A673 (cell line): ENCODE measurements around the gene EPB41. TPM values are rescaled to one million over a fixed set of nuclear protein-coding genes. Genes with fewer than 3 reads are reported as not detected.
A peak's percentile ranks its signal among the peaks of the same experiment; 100 is the strongest.

Experiments
- BruUV-seq: library from RNA; stranded (reverse); fragments of 400-500 nt; replicated peaks from 2 replicates; lab custom pipeline; 2021; lab: Mats Ljungman, UMichigan
- CTCF ChIA-PET: fragments of 300-600 bp; sonication (Branson Sonifier 250); formaldehyde crosslinking; loops from one replicate; lab custom pipeline; 2022; ENCODE audit warnings: antibody characterized with exemption; lab: Charles Lee
- POLR2A ChIA-PET: fragments of 300-600 bp; sonication (Branson Sonifier 250); formaldehyde crosslinking; loops from one replicate; lab custom pipeline; 2022; ENCODE audit warnings: antibody characterized with exemption; ENCODE audit not compliant: low non-redundant PET; lab: Charles Lee
- DNase-seq: peaks from one replicate; pipeline ENCODE4 v3.0.0-alpha.2; 2015; ENCODE audit warnings: low spot score
- H3K27ac ChIP-seq: fragments of 200-600 bp; sonication (generic); 2 replicates; pipeline ENCODE4 v1.5.1; 2016; ENCODE audit warnings: mixed run types, low read depth, mild to moderate bottlenecking, mixed read lengths, antibody characterized with exemption, low read length; ENCODE audit not compliant: poor library complexity, severe bottlenecking
- H3K27me3 ChIP-seq: fragments of 200-600 bp; sonication (generic); replicated peaks from 2 replicates; pipeline ENCODE4 v1.6.1; 2017; ENCODE audit warnings: mixed run types, low read depth, mild to moderate bottlenecking, mixed read lengths, antibody characterized with exemption, low read length; ENCODE audit not compliant: insufficient read depth, poor library complexity
- H3K36me3 ChIP-seq: fragments of 200-600 bp; sonication (generic); 2 replicates; pipeline ENCODE4 v1.6.1; 2016; ENCODE audit warnings: mixed run types, mild to moderate bottlenecking, mixed read lengths, antibody characterized with exemption, low read length; ENCODE audit not compliant: insufficient read depth, poor library complexity, severe bottlenecking
- H3K4me1 ChIP-seq: fragments of 200-600 bp; sonication (generic); 2 replicates; pipeline ENCODE4 v1.6.1; 2017; ENCODE audit warnings: mixed run types, mild to moderate bottlenecking, mixed read lengths, antibody characterized with exemption, low read length; ENCODE audit not compliant: insufficient read depth, poor library complexity, severe bottlenecking
- H3K4me3 ChIP-seq: fragments of 200-600 bp; sonication (generic); 2 replicates; pipeline ENCODE4 v1.5.1; 2016; ENCODE audit warnings: low read depth, mixed run types, mild to moderate bottlenecking, mixed read lengths, low read length; ENCODE audit not compliant: poor library complexity, severe bottlenecking
- H3K9me3 ChIP-seq: fragments of 200-600 bp; sonication (generic); 2 replicates; pipeline ENCODE4 v1.6.1; 2016; ENCODE audit warnings: mixed run types, low read depth, mild to moderate bottlenecking, mixed read lengths, antibody characterized with exemption, low read length; ENCODE audit not compliant: poor library complexity, severe bottlenecking
- EZH2 ChIP-seq: fragments of 200-600 bp; sonication (generic); IDR thresholded peaks from 2 replicates; pipeline ENCODE4 v1.6.1; 2017; ENCODE audit warnings: borderline replicate concordance, low read depth, mild to moderate bottlenecking, mixed read lengths, antibody characterized with exemption, low read length; ENCODE audit not compliant: poor library complexity, severe bottlenecking
- intact Hi-C: fragments of 100-400 bp; cut with micrococcal nuclease; formaldehyde crosslinking; loops from one replicate; pipeline ENCODE4 v1.10.0; 2022; ENCODE audit not compliant: unreplicated experiment
- total RNA-seq: library from RNA; stranded (reverse); gene quantifications from 2 replicates; pipeline ENCODE4 v1.2.3, GENCODE V29; 2021
- TF ChIP-seq, protein P1 (sequence below): fragments of 300-800, 200-600 bp; sonication (generic); conservative IDR thresholded peaks from 2 replicates; pipeline ENCODE4 v1.5.1; 2017; ENCODE audit warnings: low read depth, mild to moderate bottlenecking, antibody characterized with exemption, low read length, moderate library complexity, mixed read lengths

The EPB41 gene
- total RNA-seq, 1 experiment from 2014 or later, result 337 TPM

DNA sequence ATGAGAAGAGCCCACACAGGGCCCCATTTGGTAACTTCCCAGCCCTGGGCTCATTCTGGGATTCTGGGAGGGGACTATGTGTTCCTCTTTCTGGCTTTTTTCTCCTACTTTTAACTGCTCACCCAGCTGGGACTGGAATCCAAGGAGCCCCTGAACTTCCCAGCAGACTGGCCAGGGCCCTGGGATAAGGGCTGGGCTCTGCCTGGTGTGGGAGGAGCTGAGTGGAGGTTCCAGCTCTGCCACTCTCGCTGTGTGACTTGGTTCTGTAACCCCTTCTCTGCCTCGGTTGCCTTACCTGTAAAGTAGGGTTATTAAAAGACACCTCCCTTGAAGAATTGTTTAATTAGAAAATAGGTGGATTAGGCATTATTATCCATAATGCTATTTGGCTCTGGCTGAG is 19.6 kb upstream of the EPB41 start:
- no peak for DNase-seq
- Histone ChIP-seq H3K4me1 (peaks cover 64% of the 10 kb centered on the region), H3K27ac (peak overlapping the region; percentile 40), H3K36me3 (peaks cover 23% of the 10 kb centered on the region), H3K27me3 (no peaks in the 10 kb centered on the region), H3K9me3 (no peaks in the 10 kb centered on the region), H3K4me3 (no peak overlapping the region)
- ChIA-PET POLR2A (no interaction called here), CTCF (interaction anchor here (1.5 to 2.4 kb wide), 2 partner anchors 10 to 138 kb away, joined by 8 to 12 read pairs; no protein-coding TSS in a partner anchor)
- intact Hi-C loops, result loop anchor here (5.0 kb wide), 1 partner anchor 228 kb away; the partner anchor contains the start of gene TMEM200B
- TF ChIP-seq EZH2, result no peak
- TF ChIP-seq, protein P1, sequence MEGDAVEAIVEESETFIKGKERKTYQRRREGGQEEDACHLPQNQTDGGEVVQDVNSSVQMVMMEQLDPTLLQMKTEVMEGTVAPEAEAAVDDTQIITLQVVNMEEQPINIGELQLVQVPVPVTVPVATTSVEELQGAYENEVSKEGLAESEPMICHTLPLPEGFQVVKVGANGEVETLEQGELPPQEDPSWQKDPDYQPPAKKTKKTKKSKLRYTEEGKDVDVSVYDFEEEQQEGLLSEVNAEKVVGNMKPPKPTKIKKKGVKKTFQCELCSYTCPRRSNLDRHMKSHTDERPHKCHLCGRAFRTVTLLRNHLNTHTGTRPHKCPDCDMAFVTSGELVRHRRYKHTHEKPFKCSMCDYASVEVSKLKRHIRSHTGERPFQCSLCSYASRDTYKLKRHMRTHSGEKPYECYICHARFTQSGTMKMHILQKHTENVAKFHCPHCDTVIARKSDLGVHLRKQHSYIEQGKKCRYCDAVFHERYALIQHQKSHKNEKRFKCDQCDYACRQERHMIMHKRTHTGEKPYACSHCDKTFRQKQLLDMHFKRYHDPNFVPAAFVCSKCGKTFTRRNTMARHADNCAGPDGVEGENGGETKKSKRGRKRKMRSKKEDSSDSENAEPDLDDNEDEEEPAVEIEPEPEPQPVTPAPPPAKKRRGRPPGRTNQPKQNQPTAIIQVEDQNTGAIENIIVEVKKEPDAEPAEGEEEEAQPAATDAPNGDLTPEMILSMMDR, result no peak
- BruUV-seq, result no TSS peak

DNA sequence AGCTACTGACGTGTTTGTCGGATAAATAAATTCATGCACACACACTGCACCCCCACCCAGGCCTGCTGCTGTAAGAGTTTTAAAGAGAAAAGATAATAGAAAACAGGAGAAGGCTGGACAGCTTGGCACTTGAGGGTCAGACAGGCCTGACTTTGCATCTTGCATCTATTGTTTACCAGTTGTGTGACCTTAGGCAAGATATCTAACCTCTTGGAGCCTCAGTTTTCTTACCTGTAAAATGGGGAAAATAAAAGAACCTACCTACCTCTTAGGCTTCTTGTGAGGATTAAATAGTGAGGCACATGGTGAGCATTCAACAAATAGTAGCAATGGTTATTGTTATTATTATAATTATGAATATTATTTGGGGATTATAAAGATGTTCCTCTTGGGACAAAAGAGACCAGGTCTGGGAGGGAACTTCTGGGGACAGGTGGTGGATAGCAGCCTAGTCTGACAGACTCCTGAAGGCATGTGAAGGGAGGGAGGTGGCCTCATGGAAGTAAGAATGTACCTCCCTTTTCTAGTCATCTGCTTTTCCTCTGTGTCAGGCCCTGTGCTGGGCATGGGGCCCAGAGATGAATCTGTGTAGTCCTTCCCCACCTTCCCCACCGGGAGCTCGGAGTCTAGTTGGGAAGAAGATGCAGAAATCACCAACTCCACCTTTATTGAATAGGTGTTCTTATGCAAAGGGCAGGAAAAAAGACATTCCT is 18.3 kb upstream of the EPB41 start:
- Histone ChIP-seq H3K4me3 (no peak overlapping the region), H3K9me3 (no peaks in the 10 kb centered on the region), H3K27me3 (no peaks in the 10 kb centered on the region), H3K27ac (peak overlapping the region; percentile 67), H3K4me1 (peaks cover 64% of the 10 kb centered on the region), H3K36me3 (peaks cover 23% of the 10 kb centered on the region)
- ChIA-PET POLR2A (no interaction called here), CTCF (no interaction called here)
- intact Hi-C loops, result loop anchor here (5.0 kb wide), 1 partner anchor 226 kb away; the partner anchor contains the start of gene TMEM200B
- TF ChIP-seq, protein P1, result no peak
- TF ChIP-seq EZH2, result no peak
- BruUV-seq, result no TSS peak
- no peak for DNase-seq

DNA sequence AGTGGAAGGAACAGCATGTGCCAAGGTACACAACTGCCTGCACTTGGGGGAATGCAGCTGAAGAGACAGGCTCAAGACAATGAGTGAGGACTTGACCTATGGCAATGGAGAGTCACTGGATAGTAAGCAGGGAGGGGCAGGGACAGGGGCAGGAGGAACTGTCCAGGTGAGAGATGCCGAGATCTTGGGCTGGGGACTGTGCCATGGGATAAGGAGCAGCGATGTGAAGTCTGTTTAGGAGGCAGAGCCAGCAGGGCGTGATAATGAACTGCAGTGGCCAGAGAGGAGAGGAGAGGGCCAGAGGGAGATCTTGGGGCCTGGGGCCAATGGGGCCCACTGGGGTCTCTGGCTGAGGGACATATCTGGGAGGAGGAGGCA is 17.8 kb upstream of the EPB41 start:
- intact Hi-C loops, result loop anchor here (5.0 kb wide), 1 partner anchor 226 kb away; the partner anchor contains the start of gene TMEM200B
- DNase-seq, result no peak
- Histone ChIP-seq H3K4me3 (no peak overlapping the region), H3K36me3 (peaks cover 23% of the 10 kb centered on the region), H3K27me3 (no peaks in the 10 kb centered on the region), H3K27ac (peak overlapping the region; percentile 67), H3K4me1 (peaks cover 62% of the 10 kb centered on the region), H3K9me3 (no peaks in the 10 kb centered on the region)
- TF ChIP-seq, protein P1, result no peak
- TF ChIP-seq EZH2, result no peak
- BruUV-seq, result no TSS peak
- POLR2A ChIA-PET, result no interaction called here
- CTCF ChIA-PET, result no interaction called here
